ENCODE results near the gene HSD3B2.
"Not testable (repeated sequence)": the region's sequence is repeated elsewhere in the genome, so short reads cannot be mapped to it uniquely, and the experiment has no call there.

The HSD3B2 gene

GRCh38 chr1:119414950-119415349, at the start of gene HSD3B2:
HSD3B2 (plus strand) TSS chr1:119415150; CDS start chr1:119415420, 270 bp downstream.
- no peak for DNase-seq (ENCODE audit: low read depth in 2 of 2)

- DNase-seq (ENCODE audit: low read depth in 2 of 2): no peak
These were observed 48.5 kb upstream of the HSD3B2 start for GRCh38 chr1:119366424-119366823.

GRCh38 chr1:119367432-119368124, 47.4 kb upstream of the HSD3B2 start:
- DNase-seq (ENCODE audit: low read depth in 2 of 2): no peak

GRCh38 chr1:119368554-119368953, 46.4 kb upstream of the HSD3B2 start, which contains the start of gene HAO2:
HAO2 (plus strand) TSS chr1:119368785; CDS start chr1:119381086, 12,301 bp downstream.
- no peak for DNase-seq (ENCODE audit: low read depth in 2 of 2)

GRCh38 chr1:119370748-119371147, 44.2 kb upstream of the HSD3B2 start:
- DNase-seq (ENCODE audit: low read depth in 2 of 2): no peak

GRCh38 chr1:119371815-119372214, 43.1 kb upstream of the HSD3B2 start:
- DNase-seq (ENCODE audit: low read depth in 2 of 2): no peak

- no peak for DNase-seq (ENCODE audit: low read depth in 2 of 2)
These were observed 42.4 kb upstream of the HSD3B2 start for GRCh38 chr1:119372503-119373086.

- no peak for DNase-seq (ENCODE audit: low read depth in 2 of 2)
These were observed 41.5 kb upstream of the HSD3B2 start for GRCh38 chr1:119373465-119373864.

GRCh38 chr1:119374208-119374874, 40.6 kb upstream of the HSD3B2 start:
- DNase-seq (ENCODE audit: low read depth in 2 of 2): no peak

GRCh38 chr1:119375366-119375765, 39.6 kb upstream of the HSD3B2 start:
- no peak for DNase-seq (ENCODE audit: low read depth in 2 of 2)

- no peak for DNase-seq (ENCODE audit: low read depth in 2 of 2)
These were observed 38.4 kb upstream of the HSD3B2 start for GRCh38 chr1:119376594-119376993.

- not testable (repeated sequence) for DNase-seq (ENCODE audit: low read depth in 2 of 2)
These were observed 37.4 kb upstream of the HSD3B2 start for GRCh38 chr1:119377594-119377993.

GRCh38 chr1:119379117-119379516, 35.8 kb upstream of the HSD3B2 start:
- DNase-seq (ENCODE audit: low read depth in 2 of 2): no peak

GRCh38 chr1:119380304-119380703, 34.6 kb upstream of the HSD3B2 start:
- no peak for DNase-seq (ENCODE audit: low read depth in 2 of 2)

- no peak for DNase-seq (ENCODE audit: low read depth in 2 of 2)
These were observed 33.8 kb upstream of the HSD3B2 start for GRCh38 chr1:119380983-119381662.

GRCh38 chr1:119384591-119384990, 30.4 kb upstream of the HSD3B2 start:
- no peak for DNase-seq (ENCODE audit: low read depth in 2 of 2)

GRCh38 chr1:119385650-119386049, 29.3 kb upstream of the HSD3B2 start:
- DNase-seq (ENCODE audit: low read depth in 2 of 2): no peak

GRCh38 chr1:119387858-119388257, 27.1 kb upstream of the HSD3B2 start:
- DNase-seq (ENCODE audit: low read depth in 2 of 2): no peak

- no peak for DNase-seq (ENCODE audit: low read depth in 2 of 2)
These were observed 26.5 kb upstream of the HSD3B2 start for GRCh38 chr1:119388450-119388849.

GRCh38 chr1:119390526-119390925, 24.4 kb upstream of the HSD3B2 start:
- DNase-seq (ENCODE audit: low read depth in 2 of 2): no peak

GRCh38 chr1:119391749-119392148, 23.2 kb upstream of the HSD3B2 start:
- DNase-seq (ENCODE audit: low read depth in 2 of 2): no peak

GRCh38 chr1:119394085-119394484, 20.9 kb upstream of the HSD3B2 start:
- DNase-seq (ENCODE audit: low read depth in 2 of 2): no peak
